ENCODE data around the gene SPTBN5. TPM values are rescaled to one million over a fixed set of nuclear protein-coding genes. Genes with fewer than 3 reads are reported as not detected.
A peak's percentile ranks its signal among the peaks of the same experiment; 100 is the strongest.

Gene SPTBN5
- total RNA-seq, 1 donor from 2014 or later: 0.49 TPM

DNA sequence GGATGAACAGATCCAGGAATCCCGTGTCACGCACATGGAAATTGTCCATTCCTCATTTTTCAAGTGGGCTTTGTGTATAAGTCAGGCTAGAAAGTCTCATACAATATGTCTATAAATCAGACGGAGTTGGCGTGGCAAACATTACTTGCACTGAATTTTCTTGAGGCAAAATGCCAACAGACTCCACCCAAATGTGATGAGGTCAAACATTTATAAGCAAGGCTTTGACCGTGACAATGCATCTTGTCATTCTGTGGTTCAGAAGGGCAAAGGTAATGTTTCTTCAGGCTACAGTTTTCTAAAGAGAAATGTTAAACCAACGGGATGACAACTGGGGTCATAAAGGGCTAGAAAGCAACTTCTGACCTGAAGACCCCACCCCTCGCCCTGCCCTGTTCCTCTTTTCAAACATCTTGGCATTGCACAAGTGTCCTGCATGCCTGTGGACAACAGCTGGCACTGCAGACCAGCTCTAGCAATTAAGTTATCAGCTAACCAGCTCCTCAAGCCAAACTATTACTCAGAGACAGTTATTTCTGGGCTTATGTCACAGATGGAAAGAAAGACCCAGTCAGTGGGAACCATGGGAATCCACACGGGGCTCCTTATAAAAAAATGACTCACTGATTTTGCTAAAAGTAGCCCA is 36.5 kb upstream of the SPTBN5 start:
- Histone ChIP-seq H3K4me3 (peak overlapping the region in 1 of 2 donors; percentile 1), H3K27me3 (no peaks in the 10 kb centered on the region), H3K27ac (peak overlapping the region; percentile 69), H3K4me1 (peaks cover 73% of the 10 kb centered on the region), H3K36me3 (no peaks in the 10 kb centered on the region), H3K9me3 (no peaks in the 10 kb centered on the region)
- TF ChIP-seq POLR2A (IDR thresholded peaks at IDR 0.05) (no peak), POLR2AphosphoS5 (IDR thresholded peaks at IDR 0.05; ENCODE audit: insufficient read depth in 1 of 2, low read depth in 1 of 2) (peak in 1 of 2 donors; percentile 68)
- intact Hi-C loops (cut with DNase I): no loop called here
- DNase-seq (ENCODE audit: extremely low spot score in 2 of 2): no peak

DNA sequence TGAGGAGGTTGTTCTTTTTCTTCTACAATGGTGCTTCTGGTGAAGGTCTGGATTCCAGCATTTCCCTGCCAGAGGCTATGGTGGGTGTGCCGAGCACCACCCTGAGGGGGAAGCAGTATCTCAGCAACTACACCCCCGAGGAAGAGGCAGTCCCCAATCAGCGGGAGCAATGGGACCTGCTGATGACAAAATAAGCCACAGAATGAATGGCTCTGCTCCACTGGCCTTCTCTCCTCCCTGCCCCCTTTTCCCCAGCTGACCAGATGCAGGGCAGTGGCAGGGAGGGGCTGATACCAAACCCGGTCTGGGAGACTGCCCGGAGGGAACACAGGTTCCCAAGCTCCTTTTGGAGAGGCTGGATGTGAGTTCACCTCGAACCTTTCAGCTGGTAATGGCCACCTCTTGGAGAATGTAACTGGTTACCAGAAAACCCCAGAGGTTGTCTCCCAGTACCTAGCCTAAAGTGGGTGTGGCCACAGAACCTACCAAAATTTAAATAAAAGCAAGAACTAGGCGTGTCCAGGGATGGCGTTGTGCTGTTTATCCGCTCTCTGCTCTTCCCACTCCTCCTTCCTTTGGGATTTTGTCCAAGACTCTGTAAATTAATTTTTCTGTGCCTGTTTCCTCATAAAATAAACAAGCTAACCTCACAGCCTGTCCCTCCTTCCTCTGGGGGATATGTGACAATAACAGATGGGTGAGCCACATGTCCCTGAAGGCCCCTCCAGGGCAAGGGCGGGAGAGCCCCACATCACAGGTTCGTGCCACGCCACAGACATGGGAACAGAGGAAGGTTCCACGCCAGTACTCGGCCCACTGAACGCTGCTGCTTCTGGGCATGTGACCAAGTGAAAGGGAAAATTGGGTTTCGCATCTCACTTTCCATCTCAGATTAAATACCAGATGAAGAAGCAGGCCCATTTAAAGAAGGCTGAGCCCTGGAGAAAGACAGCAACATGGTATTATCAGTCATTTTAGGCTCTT is 35.1 kb upstream of the SPTBN5 start:
- Histone ChIP-seq H3K4me3 (no peak overlapping the region), H3K4me1 (peaks cover 62% of the 10 kb centered on the region), H3K27ac (peak overlapping the region; percentile 69), H3K36me3 (no peaks in the 10 kb centered on the region), H3K27me3 (no peaks in the 10 kb centered on the region), H3K9me3 (no peaks in the 10 kb centered on the region)
- TF ChIP-seq POLR2AphosphoS5 (IDR thresholded peaks at IDR 0.05; ENCODE audit: insufficient read depth in 1 of 2, low read depth in 1 of 2) (no peak), POLR2A (IDR thresholded peaks at IDR 0.05) (no peak)
- TF ChIP-seq, protein P1, sequence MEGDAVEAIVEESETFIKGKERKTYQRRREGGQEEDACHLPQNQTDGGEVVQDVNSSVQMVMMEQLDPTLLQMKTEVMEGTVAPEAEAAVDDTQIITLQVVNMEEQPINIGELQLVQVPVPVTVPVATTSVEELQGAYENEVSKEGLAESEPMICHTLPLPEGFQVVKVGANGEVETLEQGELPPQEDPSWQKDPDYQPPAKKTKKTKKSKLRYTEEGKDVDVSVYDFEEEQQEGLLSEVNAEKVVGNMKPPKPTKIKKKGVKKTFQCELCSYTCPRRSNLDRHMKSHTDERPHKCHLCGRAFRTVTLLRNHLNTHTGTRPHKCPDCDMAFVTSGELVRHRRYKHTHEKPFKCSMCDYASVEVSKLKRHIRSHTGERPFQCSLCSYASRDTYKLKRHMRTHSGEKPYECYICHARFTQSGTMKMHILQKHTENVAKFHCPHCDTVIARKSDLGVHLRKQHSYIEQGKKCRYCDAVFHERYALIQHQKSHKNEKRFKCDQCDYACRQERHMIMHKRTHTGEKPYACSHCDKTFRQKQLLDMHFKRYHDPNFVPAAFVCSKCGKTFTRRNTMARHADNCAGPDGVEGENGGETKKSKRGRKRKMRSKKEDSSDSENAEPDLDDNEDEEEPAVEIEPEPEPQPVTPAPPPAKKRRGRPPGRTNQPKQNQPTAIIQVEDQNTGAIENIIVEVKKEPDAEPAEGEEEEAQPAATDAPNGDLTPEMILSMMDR (IDR thresholded peaks at IDR 0.05): no peak
- intact Hi-C loops (cut with DNase I): no loop called here
- no peak for DNase-seq (ENCODE audit: extremely low spot score in 2 of 2)

DNA sequence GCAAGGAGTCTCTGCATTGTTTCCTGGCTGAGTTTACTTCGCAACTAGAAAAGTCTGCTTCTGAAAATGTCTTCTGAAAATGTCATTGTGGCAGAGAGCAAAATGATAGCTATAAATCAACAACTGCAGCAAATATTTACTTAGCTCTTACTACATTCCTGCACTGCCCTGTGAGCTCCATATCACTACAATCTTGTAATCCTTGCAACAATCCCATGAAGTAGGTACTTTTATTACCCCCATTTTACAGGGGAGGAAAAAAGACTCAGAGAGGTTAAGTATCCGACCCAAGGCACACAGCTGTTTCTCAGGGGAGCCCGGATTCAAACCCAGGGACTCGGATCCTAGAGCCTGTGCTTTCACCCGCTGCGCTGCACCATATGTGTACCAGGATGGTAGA is 34.2 kb upstream of the SPTBN5 start:
- Histone ChIP-seq H3K9me3 (no peaks in the 10 kb centered on the region), H3K36me3 (no peaks in the 10 kb centered on the region), H3K4me1 (peaks cover 53% of the 10 kb centered on the region), H3K27me3 (no peaks in the 10 kb centered on the region), H3K27ac (no peak overlapping the region), H3K4me3 (no peak overlapping the region)
- DNase-seq (ENCODE audit: extremely low spot score in 2 of 2): no peak
- TF ChIP-seq, protein P1 (IDR thresholded peaks at IDR 0.05): no peak
- no peak for TF ChIP-seq POLR2AphosphoS5 (IDR thresholded peaks at IDR 0.05; ENCODE audit: insufficient read depth in 1 of 2, low read depth in 1 of 2)
- no peak for TF ChIP-seq POLR2A (IDR thresholded peaks at IDR 0.05)
- intact Hi-C loops (cut with DNase I): no loop called here

DNA sequence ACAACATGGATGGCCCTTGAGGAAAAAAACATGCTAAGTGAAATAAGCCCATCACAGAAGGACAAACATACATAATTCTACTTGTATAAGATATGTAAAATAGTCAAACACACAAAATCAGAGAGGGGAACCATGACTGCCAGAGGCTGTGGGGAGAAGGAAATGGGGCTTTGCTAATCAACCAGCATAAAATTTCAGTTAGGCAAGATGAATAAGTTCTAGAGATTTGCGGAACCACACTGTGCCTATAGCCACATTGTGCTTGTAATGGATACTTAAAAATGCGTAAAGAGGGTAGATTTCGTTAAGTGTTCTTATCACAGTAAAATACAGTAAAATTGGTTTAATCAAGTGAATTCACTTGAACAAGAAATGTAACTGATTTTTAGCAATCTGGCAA is 33.7 kb upstream of the SPTBN5 start:
- H3K4me1 ChIP-seq: peaks cover 48% of the 10 kb centered on the region
- H3K27me3 ChIP-seq: no peaks in the 10 kb centered on the region
- H3K36me3 ChIP-seq: no peaks in the 10 kb centered on the region
- no peak overlapping the region for H3K4me3 ChIP-seq
- intact Hi-C loops (cut with DNase I): no loop called here
- TF ChIP-seq POLR2A (IDR thresholded peaks at IDR 0.05) (no peak), POLR2AphosphoS5 (IDR thresholded peaks at IDR 0.05; ENCODE audit: insufficient read depth in 1 of 2, low read depth in 1 of 2) (no peak)
- TF ChIP-seq, protein P1 (IDR thresholded peaks at IDR 0.05): no peak
- no peak for DNase-seq (ENCODE audit: extremely low spot score in 2 of 2)
- no peak overlapping the region for H3K27ac ChIP-seq
- H3K9me3 ChIP-seq: no peaks in the 10 kb centered on the region

DNA sequence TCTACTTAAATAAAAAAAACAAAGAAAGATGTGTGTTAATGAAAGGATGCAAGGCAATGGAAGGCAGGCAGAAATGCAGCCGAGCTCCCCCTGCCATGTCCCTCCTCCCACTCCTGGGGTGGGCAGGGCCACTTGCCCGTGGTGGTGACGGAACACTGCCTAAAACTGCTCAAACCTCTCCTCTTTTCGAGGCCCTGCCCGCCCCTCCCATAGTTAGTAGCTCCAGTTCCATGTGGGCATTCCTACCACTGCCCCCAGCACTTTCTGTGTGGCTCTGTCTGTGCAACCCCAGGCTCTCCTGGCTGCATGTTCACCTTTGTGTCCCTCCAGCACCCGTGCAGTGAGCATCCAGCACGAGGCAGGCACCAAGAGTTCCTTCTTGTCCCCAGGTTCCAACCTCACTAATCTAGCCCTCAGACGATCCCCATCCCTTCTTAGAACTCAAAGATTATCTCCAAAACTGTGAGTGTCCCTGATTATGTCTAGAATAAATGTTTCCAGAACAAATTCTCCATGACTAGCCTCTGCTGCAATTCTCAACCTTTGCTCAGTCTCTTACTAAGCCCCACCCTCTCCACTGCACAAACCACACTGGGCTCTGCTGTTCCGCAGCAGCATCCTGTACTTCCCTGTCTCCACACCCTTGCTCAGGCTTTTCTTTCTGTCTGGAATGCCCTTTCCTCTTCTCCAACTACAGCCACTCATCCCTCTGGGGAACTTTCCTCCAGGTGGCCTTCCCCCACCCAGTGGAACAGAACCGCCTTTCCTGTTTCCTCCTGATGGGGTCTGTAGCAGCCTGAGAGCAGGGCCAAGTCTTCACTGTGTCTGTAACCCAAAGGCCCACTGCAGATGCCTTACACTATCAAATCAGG is 32.6 kb upstream of the SPTBN5 start:
- peaks cover 46% of the 10 kb centered on the region for H3K4me1 ChIP-seq
- no peaks in the 10 kb centered on the region for H3K27me3 ChIP-seq
- TF ChIP-seq POLR2A (IDR thresholded peaks at IDR 0.05) (no peak), POLR2AphosphoS5 (IDR thresholded peaks at IDR 0.05; ENCODE audit: insufficient read depth in 1 of 2, low read depth in 1 of 2) (no peak)
- TF ChIP-seq, protein P1 (IDR thresholded peaks at IDR 0.05): no peak
- intact Hi-C loops (cut with DNase I): no loop called here
- no peak overlapping the region for H3K27ac ChIP-seq
- no peak overlapping the region for H3K4me3 ChIP-seq
- no peak for DNase-seq (ENCODE audit: extremely low spot score in 2 of 2)
- H3K9me3 ChIP-seq: no peaks in the 10 kb centered on the region
- H3K36me3 ChIP-seq: no peaks in the 10 kb centered on the region

Measured in vagina (tissue), 2 donors.